ENCODE results near the gene NPY1R. TPM values are rescaled to one million over a fixed set of nuclear protein-coding genes. Genes with fewer than 3 reads are reported as not detected.

NPY1R gene
- total RNA-seq, 1 experiment from 2014 or later: 0.39 TPM

GRCh38 chr4:163284304-163284703 is 48.1 kb downstream of the NPY1R start:
- POLR2A ChIA-PET: no interaction called here
- Histone ChIP-seq H3K4me1 (ENCODE audit: control insufficient read depth in 1 of 2, insufficient read depth in 2 of 2, low read length in 2 of 2) (no peaks in the 10 kb centered on the region), H3K27ac (ENCODE audit: low read depth, low read length) (no peak overlapping the region), H3K9ac (ENCODE audit: low read length) (no peak overlapping the region), H3K4me2 (ENCODE audit: low read length) (no peak overlapping the region), H3K4me3 (replicated peaks in 1 of 2; ENCODE audit: low read depth in 1 of 2, low read length in 2 of 2) (no peak overlapping the region), H2AFZ (ENCODE audit: low read depth, low read length, poor library complexity, severe bottlenecking) (no peak overlapping the region), H3K36me3 (ENCODE audit: control insufficient read depth in 1 of 2, insufficient read depth in 2 of 2, low read length in 2 of 2) (no peaks in the 10 kb centered on the region), H3K9me3 (ENCODE audit: control insufficient read depth in 1 of 2, insufficient read depth in 1 of 2, low read depth in 1 of 2, low read length in 2 of 2) (no peaks in the 10 kb centered on the region), H3K9me2 (ENCODE audit: insufficient read depth) (no peaks in the 10 kb centered on the region), H4K20me1 (ENCODE audit: insufficient read depth) (no peaks in the 10 kb centered on the region), H3K79me2 (ENCODE audit: insufficient read depth, low read length) (no peaks in the 10 kb centered on the region), H3K27me3 (ENCODE audit: insufficient read depth, low read length) (no peaks in the 10 kb centered on the region)
- ATAC-seq: no peak
- no TSS peak for BruUV-seq (replicated peaks)
- intact Hi-C loops (cut with micrococcal nuclease): no loop called here
- CTCF ChIA-PET: no interaction called here
- RAD21 ChIA-PET (ENCODE audit: low non-redundant PET in 1 of 2, low total read pairs in 2 of 2, uncharacterized antibody in 2 of 2, unreplicated experiment in 2 of 2): no interaction called here
- no peak for DNase-seq (ENCODE audit: low read depth, low spot score)
- TF ChIP-seq ATF3 (IDR thresholded peaks at IDR 0.05) (no peak), FOSL1 (IDR thresholded peaks at IDR 0.05; ENCODE audit: low read depth) (no peak), CBX3 (IDR thresholded peaks at IDR 0.05; ENCODE audit: low read depth) (no peak), RAD21 (IDR thresholded peaks at IDR 0.05; ENCODE audit: low read depth) (no peak), SIN3A (IDR thresholded peaks at IDR 0.05; ENCODE audit: low read depth) (no peak), EZH2 (IDR thresholded peaks at IDR 0.05) (no peak), ZNF274 (IDR thresholded peaks at IDR 0.05; ENCODE audit: low read depth, low read length) (no peak), REST (IDR thresholded peaks at IDR 0.05; ENCODE audit: low read depth) (no peak)
- TF ChIP-seq, protein P1, sequence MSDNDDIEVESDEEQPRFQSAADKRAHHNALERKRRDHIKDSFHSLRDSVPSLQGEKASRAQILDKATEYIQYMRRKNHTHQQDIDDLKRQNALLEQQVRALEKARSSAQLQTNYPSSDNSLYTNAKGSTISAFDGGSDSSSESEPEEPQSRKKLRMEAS (IDR thresholded peaks at IDR 0.05): no peak
